Head of caudate nucleus (tissue), 42 donors: ENCODE data around the gene FOXF2.
A peak's percentile ranks its signal among the peaks of the same experiment; 100 is the strongest.

Experiments used
- DNase-seq, 42 donors: peaks; one replicate each; pipeline versions ENCODE4 v3.0.0 to v3.0.0-alpha.2; 2020 to 2021; ENCODE audit warnings: mixed read lengths in 7 of 42
- intact Hi-C: fragments of 100-400 bp; cut with DNase I; formaldehyde crosslinking; loops from one replicate; pipeline ENCODE4 v1.15.0; 2022

The FOXF2 gene

DNA sequence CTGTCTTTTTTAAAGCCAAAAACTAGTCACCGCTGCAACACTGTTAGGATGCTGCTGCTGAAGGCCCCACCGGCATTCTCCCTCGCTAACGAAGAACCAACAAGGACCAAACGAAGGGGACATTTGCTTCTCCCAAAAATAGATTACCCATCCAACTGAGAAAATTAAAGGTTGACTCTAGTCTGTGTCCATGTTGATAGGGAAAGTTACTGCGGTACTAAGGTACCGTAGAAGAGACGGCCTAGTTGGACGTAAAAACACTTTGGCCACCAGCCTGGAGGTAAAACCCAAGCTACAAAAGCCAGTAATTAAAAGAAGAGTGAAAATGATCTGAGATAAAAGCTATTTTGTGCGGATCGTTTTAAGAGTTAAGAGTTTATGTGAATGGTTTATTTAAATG, 11.8 kb upstream of the FOXF2 start:
- intact Hi-C loops: no loop called here
- DNase-seq: no peak

DNA sequence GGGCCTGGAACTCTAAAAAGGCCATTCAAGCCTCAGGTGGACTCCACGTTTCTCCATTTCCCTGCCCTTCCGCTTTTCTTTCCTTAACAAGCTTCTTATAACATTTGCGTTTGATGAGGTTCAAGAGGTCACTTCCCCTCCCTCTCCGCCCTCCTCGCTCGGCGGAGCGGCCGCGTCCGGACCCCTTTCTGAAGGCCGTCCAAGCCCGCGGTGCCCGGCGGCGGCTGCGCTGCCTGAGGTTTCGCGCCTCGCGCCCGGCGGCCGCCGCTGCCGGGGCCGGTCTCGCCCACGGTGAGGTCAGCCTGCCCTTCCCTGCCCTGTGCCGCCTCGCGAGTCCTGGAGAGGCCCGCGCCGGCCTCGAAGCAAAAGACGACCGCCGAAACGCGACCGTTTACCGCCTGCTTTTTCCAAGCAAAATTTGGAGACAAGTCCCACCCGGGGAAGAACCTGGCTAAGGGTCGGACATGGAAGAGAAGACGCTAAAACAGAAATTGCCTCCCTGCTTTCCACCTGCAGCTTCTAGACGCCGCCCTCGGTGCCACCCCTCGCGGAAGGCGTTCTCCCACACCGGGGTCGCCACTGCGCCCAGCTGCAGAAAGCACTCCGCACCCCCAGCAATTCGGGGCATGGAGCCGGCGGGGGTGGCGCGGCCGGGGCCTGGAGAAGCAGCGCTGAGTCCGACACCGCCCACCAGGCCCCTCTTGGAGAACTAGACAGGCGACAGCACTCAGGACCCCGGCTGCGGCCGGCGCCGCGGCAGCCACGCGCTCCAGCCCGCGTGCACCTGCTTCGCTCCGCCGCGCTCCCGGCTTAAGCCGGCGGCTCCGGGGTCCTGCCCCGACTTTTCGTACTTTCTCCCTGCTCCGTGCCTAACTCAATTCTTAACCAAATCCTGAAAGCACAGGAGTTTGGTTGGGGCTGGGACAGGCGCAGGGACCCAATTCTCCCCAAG, 11.0 kb upstream of the FOXF2 start:
- intact Hi-C loops: no loop called here
- DNase-seq: no peak

DNA sequence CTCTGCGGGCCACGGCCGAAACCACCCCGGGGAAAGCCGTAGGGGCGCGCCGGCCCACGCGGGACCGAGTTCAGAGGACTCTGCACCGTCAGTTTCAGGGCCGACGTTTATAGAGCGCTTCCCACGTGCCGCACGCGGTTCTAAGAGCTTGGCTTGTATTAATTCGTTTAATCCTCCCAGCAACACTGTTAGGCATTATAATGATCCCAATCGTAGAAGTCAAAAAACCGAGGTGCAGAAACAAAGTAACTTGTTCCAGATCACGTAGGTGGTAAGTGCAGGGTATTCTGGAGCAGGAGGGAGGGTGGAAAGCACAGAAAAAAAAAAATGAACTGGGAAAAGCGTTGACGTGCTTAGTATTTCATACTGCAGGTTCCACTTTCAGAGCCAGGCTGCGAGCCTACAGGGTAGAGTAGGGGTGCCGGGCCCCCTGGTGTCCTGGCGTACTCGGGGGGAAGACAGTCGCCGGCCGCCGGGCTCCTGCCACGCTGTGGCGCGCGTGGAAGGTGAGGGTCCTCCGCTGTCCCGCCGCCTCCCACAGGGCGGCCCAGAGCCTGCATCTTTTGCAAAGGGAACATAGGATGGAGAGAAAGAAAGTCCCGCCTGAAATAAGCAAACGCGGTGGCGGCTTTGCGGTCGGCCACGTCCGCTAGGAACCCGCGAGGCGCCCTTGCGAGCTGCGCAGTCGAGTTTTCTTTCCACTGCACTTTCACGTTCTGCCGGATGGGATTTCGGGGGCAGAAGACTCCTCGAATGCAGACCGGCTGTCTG, 10.2 kb upstream of the FOXF2 start:
- intact Hi-C loops: no loop called here
- no peak for DNase-seq

DNA sequence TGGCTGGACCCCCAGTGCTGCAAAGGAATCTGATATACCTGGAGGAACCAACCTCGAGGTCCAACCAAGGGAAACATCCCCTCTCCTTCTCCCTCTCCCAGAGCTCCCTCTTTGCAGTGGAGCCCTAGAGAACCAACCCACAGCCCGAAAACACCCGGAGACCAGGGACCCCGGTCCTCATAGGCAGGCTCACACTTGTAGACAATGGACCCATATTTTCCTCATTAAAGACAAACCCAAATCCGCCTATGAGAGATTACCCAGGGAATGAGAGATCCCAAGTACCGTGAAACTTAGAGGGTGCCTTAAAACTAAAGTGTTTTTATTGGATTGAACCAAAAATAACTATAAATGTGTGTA, 9.6 kb upstream of the FOXF2 start:
- DNase-seq: no peak
- intact Hi-C loops: loop anchor here (5.0 to 10.0 kb wide), 2 partner anchors 582 to 785 kb away; no protein-coding TSS in a partner anchor

DNA sequence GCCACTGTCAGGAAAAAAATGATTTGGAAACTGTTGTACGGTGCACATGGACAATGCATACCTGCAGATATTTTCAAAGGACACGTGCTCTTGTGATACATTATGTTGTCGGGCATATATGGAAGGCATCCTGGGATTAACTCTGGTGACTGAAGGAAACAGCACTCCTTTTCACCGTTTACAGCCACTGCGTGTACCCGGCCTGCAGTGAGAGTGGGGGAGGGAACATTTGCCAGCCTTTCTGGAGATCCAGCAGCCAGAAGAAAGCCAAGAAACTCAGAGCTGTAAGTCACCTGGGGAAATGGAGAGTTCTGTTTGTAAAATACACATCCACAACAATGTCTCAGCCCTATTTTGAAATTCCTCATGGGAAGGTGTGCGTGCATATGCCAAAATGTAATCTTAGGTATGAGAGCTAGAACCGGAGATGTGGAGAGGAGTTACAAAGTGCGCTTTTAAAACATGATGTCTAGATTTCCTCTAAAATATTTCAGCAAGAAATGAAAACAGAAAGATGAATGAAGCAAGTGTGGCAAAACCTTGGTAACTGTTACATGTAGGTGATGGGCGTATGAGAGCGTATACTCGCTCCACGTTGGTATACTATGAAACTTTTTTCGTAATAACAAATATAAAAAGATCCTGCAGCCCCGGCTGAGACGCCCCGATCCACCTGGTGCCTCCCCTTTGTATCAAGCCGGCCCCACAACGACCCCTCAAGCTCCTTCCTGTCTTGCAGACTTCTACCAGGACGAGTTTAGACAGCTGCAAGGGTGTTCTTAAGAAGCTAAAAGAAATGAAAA, 8.6 kb upstream of the FOXF2 start:
- no peak for DNase-seq
- intact Hi-C loops: loop anchor here (5.0 to 10.0 kb wide), 2 partner anchors 584 to 786 kb away; no protein-coding TSS in a partner anchor

DNA sequence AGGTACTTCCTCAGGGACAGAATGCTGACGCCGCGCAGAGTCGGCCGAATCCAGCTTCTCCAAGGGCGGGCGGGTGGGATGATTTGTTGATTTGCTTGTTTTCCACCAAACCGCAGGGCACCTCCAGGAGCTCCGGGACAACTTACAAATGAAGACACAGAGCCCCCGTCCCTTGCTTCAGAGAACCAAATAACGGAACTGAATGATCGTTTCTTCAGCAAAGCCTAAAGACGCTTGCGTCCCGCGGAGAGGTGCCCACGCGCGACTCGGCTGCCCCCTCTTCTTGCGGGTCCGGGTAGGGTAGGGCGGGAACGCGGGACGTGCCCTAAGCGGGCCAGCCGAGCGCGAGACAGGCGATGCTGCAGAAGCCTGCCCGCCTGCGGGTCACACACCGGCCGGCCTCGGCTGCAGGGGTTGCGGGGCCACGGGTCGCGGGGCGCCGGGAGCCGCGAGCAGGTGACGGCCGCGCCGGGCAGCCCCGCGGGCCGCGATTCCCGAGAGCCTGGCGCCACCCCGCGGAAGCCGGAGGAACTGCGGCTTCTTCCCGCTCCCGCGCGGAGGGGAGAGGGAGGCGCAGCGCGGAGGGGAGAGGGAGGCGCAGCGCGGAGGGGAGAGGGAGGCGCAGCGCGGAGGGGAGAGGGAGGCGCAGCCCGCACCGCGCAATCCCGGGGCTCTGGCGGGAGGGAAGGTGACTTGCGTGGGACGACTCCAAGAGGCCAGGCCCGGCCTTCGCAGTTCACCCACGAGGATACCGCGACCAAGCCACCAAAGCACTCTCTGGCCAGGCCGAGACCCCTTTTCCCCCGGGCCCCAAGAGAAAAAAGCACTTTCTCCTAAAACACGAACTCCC, 7.7 kb upstream of the FOXF2 start:
- DNase-seq: peak in 34 of 42 donors; percentile 23 to 84 (median 64)

DNA sequence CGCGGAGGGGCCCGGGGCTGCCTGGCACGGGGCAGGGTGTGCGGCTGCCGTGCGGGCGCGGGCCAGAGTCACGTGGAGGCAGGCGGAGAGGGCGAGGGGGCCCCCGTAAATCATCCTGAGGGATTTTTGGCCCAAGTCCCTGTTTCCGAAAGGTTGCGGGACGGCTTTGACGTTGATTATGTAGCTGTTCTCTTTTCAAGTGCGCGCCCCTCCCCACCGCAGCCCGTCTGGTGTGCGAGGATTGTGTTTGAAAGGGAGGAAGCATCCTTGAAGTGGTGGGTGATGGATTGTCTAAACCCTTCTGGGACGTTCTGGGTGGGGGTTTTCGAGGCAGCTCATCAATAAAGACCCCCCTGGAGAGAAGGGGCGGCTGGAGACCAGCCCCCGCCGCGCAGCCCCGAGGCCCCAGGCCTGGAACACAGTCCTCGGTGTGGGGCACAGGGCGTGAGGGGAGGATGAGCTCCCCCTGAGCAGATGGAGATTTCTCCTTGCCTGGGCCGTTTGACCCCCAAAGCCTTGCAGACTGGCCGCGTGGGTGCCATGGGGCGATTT, 7.0 kb upstream of the FOXF2 start:
- intact Hi-C loops: loop anchor here (5.0 to 10.0 kb wide), 2 partner anchors 585 to 788 kb away; no protein-coding TSS in a partner anchor

More for the DNA sequence above, 7.7 kb upstream of the FOXF2 start:
- intact Hi-C loops: loop anchor here (5.0 to 10.0 kb wide), 2 partner anchors 584 to 787 kb away; no protein-coding TSS in a partner anchor

DNA sequence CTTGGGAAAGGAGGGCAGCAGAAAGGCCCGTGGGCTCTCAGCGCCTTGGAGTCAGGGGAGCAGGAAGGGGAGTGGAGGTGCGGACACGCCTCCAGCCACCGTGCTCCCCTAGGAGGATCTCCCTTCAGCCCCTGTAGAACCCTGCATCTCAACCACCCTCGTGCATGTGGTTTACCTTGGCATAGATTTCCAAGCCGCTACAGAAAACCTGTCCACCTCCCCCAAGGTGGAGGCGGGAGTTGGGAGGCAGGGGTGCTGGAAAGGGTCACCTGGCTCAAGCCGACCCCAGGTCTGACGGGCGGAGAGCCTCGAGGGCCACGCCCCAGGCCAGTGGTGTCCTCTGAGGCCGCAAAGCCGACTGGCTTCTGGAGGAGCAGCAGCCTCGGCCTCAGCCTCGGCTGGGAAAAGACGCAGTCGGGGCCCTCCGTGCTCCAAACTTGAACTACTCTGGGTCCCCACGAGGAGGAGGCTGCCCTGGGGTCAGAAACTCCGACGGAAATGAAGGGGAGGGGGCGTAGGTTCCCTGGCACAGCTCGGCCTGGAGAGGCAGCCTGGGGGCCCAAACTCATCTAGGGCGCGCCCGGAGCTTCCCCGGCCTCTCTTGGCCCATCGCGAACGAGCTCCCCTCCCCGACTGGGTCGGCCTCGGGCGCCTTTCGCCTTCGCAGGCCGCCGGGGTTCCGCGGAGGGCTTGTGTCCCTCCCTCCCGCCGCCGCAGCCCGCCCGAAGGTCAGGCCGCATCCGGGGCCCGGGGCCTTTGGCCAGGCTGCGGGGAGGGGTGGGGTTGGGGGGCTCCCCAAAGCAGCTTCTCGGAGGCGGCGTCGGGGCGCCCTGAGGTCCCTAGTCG, 6.3 kb upstream of the FOXF2 start:
- intact Hi-C loops: loop anchor here (5.0 to 10.0 kb wide), 2 partner anchors 586 to 788 kb away; no protein-coding TSS in a partner anchor
- no peak for DNase-seq

More for the DNA sequence above, 7.0 kb upstream of the FOXF2 start:
- DNase-seq: peak in 1 of 42 donors; percentile 27

DNA sequence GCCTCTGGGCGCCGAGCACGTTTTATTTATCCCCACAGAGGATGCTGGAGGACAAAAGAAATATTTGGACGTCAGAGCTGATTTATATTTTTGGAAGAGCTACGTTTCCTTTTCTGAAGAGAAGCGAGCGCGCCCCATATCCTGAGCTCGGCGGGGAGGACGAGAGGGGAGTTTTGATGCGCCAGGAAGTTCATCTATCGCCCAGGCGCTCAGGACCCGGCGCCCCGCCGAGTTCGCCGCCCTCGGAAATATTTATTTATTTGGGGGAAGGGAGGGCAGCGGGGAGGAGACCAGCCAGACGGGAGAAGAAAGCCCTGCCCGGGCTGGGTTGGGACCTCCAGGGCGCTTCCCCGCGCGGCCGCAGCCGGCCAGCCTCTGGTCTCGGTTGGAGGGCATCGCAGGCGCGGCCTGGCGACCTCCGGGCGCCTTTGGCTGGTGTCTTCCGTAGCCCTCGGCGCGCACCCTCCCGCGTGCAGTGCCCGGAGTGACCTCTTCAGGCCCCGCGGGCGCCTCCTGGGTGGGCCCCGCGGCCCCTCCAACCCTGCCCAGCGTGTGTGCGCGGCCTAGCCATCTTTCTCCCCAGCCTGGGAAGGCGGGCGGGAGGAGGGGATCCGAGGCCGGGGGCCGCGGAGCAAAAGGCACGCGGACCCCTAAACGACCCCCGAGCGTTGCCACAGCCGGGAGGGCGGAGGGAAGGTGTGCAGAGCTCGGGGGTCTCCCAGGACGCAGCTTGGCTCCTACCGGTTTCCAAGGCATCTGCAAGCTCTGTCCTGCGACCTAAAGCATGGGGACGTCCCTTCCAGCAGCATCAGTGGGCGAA, 5.4 kb upstream of the FOXF2 start:
- intact Hi-C loops: loop anchor here (5.0 to 10.0 kb wide), 2 partner anchors 587 to 789 kb away; no protein-coding TSS in a partner anchor
- no peak for DNase-seq

DNA sequence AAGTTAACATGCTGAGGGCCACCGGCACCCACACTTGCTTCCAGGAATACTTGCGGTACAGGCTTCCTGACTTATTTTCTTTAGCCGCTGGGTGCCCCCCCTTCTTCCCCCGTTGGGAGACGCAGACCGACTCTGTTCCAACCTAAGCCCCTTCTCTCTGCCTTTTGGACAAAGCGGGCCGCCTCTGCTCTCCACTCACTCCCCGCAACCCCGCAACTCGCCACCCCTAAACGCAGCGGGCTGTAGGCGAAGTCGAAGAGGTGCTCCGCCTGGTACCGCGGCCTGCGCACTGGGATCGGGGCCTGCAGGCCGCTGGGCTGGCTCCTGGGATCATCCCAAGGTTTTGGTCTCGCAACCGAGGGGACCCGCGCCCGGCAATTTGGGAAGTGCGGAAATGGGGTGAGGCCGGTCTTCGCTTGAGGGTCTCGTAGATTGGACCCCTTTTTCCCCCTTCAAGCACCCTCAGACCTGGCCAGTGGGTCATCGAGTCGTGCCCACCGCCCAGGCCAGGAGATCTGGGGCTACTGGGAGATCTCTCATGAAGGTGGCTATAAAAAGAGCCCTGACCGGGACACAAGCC, 4.7 kb upstream of the FOXF2 start:
- intact Hi-C loops: loop anchor here (5.0 to 10.0 kb wide), 2 partner anchors 587 to 790 kb away; no protein-coding TSS in a partner anchor
- no peak for DNase-seq

DNA sequence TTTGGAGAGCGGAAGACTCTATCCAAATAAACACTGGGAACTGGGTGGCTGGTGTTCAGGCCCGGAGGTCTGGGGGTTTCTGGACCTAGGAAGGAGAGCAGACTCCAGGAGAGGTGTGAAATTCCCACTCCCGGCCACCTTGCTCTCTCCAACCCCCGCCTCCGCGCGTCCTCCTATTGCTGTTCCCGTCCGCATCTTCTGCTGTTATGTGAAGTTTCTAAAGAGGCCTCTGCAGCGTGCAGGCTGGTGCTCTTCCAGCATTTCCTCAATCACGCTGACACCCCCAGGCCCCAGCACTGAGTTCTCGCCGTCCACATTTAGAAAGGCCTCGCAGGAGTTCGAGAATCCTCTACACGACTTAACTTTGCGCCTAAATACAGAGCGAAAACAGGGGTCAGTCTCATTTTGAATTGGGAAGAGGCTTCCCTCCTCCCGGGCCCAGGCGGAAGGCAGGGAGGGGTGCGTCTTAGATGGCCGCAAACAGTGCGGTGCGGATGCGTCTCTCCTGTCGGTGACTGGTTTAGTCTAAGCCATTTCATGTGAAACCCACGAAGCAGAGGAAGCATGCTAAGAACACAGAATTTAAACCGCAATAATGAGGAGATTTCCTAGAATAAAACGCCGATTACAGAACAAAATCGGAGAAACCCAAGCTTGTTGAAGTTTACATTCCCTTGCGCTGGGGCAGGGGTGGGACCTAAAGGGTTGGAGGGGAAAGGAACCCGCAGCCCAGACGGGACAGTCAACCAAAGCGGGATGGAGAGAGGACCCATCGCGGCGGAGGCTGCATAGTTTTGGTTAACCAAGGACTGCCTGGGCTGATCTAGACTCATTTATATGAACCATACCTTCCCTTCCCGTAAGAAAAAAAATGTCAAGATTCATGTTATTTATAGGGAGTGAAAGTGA, 4.0 kb upstream of the FOXF2 start:
- intact Hi-C loops: loop anchor here (10.0 kb wide), 1 partner anchor 791 kb away; no protein-coding TSS in a partner anchor
- DNase-seq: no peak

DNA sequence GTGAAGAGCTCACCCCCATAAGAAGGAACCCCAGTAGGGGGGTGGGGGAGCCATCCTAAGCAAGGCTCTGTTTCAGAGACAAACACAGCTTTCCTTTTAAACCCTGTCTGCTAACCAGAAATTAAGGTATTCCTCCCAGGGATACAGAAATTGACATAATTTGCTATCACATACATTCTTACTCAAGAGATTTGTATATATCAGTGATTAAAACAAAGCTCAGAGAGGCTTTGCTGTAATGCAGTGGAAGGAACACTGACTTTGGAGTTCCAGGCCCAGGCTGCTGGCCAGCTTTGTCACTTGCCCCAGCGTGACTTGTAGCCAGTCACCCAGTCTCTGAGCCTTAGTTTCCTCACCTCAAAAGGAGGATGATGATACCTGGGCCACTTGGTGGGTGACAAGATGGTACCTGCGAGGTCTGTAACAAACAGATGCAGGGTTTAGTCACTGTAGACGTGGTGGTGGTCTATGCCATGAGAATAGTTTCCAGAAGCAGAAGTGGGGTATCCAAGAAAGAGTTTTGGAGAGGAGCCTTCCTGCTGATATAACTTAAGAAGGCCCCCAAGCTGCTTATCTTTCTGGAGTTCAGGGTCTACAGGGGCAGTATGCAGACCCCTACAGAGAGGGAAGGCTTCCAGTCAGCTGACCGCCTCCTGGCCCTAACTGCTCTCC, 3.2 kb upstream of the FOXF2 start:
- no peak for DNase-seq
- intact Hi-C loops: loop anchor here (10.0 kb wide), 1 partner anchor 791 kb away; no protein-coding TSS in a partner anchor

DNA sequence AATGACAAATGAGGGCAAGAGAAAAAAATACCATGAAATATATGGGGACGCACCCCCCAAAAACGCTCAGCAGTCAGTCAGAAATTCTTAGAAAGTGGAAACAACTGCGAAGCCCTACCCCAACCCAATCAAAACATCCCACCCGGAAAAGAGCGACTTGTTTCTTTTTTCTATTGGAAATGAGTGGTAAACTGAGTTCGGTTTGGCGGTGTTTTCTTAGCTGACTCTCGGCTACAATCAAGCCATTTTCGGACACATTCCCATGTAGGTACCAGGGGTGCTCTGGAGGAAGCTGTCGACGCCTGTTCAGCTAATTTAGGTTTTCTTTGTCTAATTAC, 1.9 kb upstream of the FOXF2 start:
- DNase-seq: no peak
- intact Hi-C loops: loop anchor here (10.0 kb wide), 1 partner anchor 793 kb away; no protein-coding TSS in a partner anchor
